Ecto neural progenitor cell (in vitro differentiated cells): Measurements from ENCODE around the gene MAPK4.
"Not testable (repeated sequence)": the region's sequence is repeated elsewhere in the genome, so short reads cannot be mapped to it uniquely, and the experiment has no call there.

Experiments used
- DNase-seq: peaks from one replicate; pipeline ENCODE4 v3.0.0-alpha.2; 2018; ENCODE audit warnings: low spot score

The MAPK4 gene

GRCh38 chr18:50578030-50578429, 18.1 kb downstream of the MAPK4 start:
- DNase-seq: no peak

- no peak for DNase-seq
Measured at GRCh38 chr18:50578651-50579050, 18.8 kb downstream of the MAPK4 start.

DNA sequence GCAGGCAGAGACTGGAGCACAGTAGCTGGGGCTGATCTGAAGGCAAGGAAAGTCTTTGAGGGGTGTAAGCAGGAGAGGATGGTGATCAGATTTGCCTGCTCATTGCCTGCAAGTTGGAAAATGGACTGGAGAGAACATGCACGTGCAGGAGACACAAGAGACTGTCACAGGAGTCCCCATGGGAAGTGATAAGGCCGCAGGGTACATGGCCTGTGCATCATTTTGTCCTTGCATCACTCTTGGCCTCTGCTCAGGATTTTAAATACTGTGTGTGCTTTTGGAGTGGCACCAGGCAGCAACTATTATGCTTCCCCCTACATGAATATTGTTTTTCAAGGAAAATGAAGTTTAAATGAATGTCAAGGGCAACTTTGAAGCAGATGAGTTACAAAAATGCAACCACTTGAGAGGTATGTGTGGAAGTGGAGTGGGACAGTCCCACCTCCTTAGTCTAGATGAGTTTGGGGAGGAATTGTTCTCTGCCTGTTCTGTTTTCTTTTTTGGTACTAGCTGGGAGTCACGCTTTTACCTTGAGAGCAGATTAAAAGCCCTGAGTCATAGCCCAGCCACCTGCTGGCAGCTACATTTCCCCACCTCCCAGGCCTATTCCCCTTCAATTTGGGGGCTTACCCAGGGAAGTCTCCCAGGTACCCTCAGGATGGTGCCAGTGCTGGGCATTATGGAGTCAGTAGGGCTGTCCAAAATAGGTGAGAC, 19.3 kb downstream of the MAPK4 start:
- DNase-seq: no peak

GRCh38 chr18:50581517-50581916, 21.6 kb downstream of the MAPK4 start:
- DNase-seq: no peak

DNA sequence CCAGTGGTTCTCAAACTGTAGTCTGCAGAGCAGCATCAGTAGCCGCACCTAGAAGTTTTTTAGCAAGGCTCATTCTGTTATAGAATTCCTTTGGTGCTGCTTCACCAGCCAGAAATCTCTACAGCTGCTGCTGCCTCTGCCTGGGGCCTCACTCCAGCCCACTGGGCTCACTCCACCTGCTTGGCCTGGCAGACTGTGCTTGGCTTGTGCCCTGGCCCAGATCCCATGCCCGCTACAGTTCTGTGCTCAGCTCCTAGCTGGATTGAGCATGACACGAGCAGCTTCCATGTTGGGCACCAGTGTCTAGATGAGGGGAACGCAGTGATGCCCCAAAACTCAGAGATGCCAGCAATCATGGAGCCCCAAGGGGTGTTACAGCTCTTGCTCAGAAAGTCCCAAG, 22.6 kb downstream of the MAPK4 start:
- no peak for DNase-seq

DNA sequence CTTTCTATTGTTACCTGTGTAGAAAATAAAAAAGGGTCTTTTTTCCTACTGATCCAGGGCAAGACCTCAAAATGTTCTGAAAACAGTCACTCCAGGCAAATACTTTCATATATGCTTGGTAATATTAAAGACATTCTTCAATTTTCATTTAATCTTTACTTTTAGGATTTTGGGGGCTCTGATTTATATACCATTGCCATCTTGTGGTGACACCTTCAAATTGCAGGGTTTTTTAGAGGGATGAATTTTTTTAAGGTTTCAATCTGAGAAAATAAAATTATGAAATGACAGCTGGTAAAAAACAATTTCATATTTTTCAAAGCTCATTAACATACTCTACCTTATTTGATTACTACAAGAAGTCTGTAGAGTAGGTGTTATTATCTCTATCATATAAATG, 26.8 kb downstream of the MAPK4 start:
- no peak for DNase-seq

DNA sequence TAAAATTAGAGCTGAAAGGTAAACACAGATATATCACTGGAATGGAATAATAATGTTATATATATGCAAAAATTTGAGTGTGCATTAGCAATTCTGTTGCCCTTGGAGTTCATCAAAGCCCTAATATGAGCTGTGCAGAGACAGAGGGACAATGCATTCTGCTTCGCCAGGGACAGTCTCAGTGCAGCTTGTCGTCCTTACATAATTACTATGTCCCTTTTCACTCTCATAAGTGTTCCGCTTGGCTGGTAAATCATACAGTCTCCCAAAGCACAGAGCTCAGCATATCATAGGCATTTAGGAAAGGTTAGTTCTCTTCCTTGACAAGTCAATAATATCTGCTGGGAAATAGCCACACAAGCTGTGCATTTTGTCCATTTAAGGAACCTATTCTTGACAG, 30.7 kb downstream of the MAPK4 start:
- no peak for DNase-seq

GRCh38 chr18:50594012-50594411, 34.1 kb downstream of the MAPK4 start:
- no peak for DNase-seq

- no peak for DNase-seq
Measured at GRCh38 chr18:50594942-50595341, 35.1 kb downstream of the MAPK4 start.

GRCh38 chr18:50602466-50602865, 42.6 kb downstream of the MAPK4 start:
- DNase-seq: no peak

- DNase-seq: no peak
Measured at GRCh38 chr18:50606609-50607008, 46.7 kb downstream of the MAPK4 start.

DNA sequence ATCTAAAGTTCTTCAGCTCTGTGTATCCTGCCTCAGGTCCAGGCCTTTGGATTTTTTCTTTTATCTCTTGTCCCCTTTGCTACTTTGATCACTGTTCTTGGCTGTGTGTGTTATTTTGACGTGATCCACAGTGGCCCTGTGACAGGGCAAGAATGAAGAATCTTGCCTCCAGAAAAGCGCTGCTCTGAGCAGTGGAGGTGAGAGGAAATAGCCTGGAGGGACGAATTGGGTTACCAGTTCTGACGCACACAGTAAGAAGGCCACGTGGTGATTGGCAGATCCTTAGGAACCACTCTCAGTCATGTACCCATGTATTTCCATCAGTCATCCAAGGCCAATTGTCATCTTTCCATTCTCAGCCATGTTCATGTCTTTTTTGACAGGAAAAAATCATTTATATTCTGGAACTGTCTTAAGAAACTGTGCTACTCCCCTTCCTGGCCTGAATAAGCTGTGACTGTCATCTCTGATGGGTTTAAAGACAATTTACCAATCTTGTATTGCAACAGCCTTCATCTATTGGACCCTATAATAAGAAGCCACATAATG, 47.6 kb downstream of the MAPK4 start:
- no peak for DNase-seq

GRCh38 chr18:50609171-50609570, 49.3 kb downstream of the MAPK4 start:
- not testable (repeated sequence) for DNase-seq

GRCh38 chr18:50610349-50610748, 50.5 kb downstream of the MAPK4 start:
- DNase-seq: no peak

GRCh38 chr18:50611529-50611941, 51.6 kb downstream of the MAPK4 start:
- no peak for DNase-seq

DNA sequence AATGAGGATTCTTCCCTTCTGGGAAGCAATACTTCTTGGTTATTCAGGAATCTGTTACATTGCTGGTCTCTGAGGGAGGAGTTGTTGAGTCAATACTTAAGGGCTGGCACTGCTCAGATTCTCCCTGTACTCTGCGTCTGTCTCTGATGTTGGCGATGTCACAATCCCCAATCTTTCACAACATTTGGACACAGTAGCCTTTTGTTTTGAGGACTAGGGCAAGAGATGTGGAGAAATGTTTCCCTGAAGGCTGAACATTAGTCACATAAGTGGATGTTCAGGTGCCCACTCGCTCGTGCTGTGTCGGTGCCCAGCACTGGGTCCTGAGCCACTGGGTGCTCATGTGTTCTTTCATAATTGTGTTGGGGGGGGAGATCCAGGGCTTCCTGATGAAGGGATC, 55.0 kb downstream of the MAPK4 start:
- DNase-seq: no peak

- DNase-seq: no peak
Measured at GRCh38 chr18:50616484-50617048, 56.7 kb downstream of the MAPK4 start.

DNA sequence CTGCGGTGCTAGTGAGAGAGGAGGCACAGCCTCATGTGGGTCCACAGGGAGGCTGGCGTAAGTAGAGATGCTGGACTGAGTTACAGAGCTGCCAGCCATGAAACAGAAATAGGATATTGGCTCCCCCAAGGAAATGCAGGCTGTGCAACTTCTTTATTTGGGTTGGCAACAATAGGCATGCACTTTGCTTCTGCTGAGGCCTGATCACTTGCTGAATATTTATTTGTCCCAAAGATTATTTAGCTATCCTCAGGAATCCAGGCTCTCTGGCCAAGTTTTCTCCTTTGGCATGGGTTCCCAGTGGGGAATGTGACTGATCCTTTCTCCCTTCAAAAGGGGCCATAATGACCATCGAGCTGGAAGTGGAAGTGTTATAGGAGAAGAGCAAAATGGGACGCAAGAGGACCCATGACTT, 60.0 kb downstream of the MAPK4 start:
- no peak for DNase-seq

DNA sequence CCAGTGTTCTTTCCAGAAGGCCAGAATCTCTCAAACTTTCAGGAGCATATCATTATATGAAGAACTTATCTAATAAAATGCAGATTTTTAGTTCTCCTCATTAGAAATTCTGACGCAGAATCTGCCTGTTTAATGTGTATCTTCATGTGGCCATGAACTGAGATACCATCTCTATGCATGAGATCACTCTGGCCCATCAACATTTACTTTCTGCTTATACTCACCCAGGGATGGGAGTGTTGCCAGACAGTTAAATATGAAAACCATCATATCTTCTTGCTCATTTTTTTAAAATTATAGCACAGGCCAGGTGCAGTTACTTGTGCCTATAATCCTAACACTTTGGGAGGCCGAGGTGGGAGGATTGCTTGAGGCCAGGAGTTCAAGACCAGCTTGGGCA, 60.4 kb downstream of the MAPK4 start:
- DNase-seq: no peak

GRCh38 chr18:50621366-50621765, 61.5 kb downstream of the MAPK4 start:
- no peak for DNase-seq

GRCh38 chr18:50622320-50622719, 62.4 kb downstream of the MAPK4 start:
- no peak for DNase-seq

GRCh38 chr18:50622865-50623393, 63.0 kb downstream of the MAPK4 start:
- DNase-seq: no peak

GRCh38 chr18:50623694-50624352, 63.9 kb downstream of the MAPK4 start:
- no peak for DNase-seq
